DMS114 treated with DMSO at 0.1 percent for 48 hours (cell line): Measurements from ENCODE around the gene CKS1B.
"Not testable (repeated sequence)": the region's sequence is repeated elsewhere in the genome, so short reads cannot be mapped to it uniquely, and the experiment has no call there.

Experiments
- DNase-seq: peaks from one replicate; lab custom pipeline; 2025; ENCODE audit not compliant: unreplicated experiment; lab: John Stamatoyannopoulos, UW

Gene CKS1B

DNA sequence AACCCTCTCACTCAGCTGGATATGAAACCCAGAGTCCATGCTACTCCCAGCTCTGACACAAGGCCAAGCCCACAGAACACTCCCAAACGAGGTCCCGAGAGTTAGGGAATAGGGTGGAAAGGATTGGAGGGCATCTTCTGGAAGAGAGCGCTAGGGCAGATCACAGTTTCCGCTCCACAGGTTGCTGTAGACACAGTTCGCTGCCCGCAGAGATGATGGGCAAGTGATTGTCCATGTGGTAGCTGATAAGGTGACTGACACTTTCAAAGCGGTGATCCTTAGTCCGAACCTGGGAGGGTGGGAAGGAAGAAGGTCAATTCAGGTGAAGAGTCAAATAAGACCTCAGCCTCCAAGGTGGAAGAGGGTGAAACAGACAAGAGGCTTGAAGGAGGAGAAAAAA lies 10.8 kb upstream of the CKS1B start:
- no peak for DNase-seq

DNA sequence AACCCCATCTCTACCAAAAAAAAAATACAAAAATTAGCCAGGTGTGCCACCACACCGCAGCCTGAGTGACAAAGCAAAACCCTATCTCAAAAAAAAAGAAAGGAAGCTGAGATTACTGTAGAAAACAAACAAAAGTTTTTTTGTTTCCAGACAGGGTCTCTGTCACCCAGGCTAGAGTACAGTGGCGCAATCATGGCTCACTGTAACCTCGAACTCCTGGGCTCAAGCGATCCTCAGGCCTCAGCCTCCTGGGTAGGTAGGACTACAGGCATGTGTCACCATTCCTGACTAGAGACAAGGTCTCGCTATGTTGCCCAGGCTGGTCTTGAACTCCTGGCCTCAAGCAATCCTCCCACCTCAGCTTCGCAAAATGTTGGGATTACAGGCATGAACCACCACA lies 10.1 kb upstream of the CKS1B start:
- no peak for DNase-seq

DNA sequence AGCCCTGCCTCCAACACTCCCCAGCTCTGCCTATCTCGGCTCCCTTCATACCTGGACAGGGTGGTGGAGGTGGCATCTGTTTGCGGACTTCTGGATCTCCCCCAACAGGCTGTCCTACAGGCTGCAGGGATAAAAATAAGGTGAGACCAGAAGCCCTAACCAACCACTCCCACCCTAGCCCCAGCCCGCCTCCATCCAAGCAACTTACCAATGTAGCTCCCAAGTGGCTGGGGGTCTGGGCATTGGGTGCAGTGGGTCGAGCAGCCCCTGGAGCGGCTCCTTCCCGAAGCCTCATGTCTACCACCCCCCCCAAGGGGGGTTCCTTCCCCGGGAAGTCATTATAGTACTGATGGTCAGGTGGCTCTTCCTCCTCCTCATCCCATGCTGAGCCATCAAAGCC lies 8.4 kb upstream of the CKS1B start:
- DNase-seq: no peak

DNA sequence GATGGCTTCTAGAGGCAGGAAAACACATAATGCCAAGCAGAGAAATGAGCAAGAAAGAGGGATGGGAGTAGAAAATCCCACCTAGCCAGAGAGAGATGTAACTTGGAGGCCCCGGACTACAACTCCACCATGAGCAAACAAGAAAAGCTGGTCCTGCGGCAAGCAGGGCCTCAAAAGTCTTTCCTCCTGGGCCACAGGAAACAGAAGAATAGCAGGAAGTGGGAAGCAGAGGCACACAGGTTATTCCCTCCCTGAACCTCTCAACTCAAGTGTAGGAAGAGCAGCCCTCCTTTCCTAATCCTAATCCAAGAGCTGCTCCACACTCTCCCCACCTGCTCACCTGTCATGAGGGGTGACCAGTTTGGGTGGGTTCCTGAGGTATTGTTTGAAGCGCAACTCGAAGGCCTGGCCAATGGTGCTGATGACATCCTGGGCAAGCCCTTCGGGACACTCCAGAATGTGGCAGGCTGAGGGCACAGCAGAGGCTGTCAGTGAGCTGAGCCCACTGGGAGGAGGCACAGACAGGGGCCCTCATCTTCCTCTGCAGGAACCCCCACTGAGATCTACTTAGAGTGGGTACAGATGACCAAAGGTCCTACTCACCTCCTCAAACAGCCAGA lies 7.0 kb upstream of the CKS1B start:
- DNase-seq: no peak

DNA sequence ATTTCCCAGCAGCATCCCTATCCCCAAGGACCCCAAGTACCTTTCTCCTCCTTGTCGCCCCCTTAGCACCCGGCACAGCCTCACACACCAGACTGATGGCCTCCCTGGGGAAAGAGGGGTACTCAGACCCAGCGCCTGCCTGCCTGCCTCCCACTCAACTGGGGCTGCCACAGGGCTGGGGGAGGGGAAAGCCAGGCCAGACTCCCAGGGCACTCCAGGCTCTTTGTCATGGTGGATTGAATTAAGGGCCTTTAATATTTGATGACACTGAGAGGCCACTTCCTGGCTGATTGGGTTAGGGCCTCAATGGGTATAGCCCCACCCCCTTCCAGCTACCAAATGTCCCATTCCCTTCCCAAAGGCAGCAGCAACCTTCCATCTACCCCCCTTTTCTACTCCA lies 5.8 kb upstream of the CKS1B start:
- DNase-seq: no peak

DNA sequence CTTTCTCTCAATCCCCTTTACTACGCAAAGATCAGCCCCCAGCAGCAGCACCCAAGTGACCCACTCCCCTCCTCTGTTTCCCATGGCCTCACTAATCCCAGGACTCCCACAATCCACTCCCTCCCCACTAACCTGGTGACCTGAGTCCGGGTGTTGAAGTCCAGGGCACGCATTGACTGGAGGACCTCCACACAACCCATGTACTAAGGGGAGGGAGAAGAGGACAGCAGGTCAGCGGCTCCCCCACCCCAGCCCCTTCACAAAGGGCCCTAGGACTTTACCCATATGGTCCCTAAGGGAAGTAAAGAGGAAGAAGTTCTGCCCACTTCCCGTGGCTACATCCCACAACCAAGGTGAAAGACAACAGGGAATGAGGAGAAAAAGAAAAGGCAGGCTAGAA lies 5.2 kb upstream of the CKS1B start:
- DNase-seq: no peak

DNA sequence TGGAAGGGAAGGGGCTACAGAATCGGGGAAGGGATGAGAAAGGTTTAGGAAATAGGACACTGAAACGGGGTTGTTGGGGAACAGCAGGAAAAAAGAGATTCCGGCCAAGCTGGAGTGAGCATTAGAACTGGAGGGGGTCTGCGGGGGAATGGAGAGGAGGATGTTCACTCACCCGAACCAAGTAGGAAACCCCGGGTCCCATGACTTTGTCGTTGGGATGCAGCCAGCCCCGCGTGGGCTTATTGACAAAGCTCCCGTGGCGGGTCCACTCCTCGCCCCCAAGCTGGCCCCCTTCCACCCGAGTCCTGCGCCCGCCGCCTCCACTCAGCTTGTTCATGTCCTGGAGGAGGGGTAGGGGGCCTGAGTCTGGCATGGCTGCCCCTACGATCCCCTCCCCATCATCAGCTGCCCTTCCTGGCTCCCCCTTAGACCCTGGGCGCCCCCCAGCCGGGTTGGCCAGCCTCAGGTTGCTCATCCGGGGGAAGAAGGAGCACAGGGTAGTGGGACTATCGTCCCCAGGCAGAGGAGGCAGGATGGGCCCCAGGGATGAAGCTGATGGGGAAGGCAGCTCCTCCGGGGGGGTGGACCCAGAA lies 4.5 kb upstream of the CKS1B start:
- no peak for DNase-seq

DNA sequence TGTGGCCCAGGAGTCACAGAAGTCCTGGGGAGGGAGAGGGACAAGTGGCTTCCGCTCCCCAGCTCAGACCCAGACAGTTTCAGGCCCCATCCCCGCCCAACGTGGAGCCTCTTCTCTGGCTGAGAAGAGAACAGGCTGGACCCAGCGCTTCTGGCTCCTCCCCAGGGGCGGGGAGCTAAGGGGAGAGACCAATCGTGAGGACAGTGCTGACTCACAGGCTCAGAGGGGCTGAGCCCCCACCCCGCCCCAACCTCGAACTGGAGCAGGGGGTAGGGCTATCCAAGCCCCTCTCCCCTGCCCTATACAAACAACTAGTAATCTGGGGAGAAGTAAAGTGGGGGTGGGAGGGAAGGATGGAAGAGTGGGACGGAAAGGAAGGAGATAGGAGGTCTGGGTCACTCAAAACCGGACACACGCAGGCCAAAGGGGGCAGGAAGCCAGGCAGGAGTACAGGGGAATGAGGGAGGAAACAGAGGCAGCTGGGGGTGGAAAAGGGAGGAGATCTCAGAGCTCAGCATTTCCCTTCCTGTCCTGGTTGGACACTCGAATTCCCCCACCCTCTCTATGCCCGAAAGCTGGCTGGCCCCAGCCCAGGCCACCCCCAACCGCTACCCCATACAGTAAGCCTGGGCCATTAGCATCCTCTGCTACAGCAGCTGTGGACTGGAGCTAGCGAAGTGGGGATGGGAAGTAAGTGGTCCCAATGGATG lies 3.7 kb upstream of the CKS1B start, which contains the start of gene SHC1:
Gene SHC1 (minus strand): TSS at position 117 of the 710 bp plus-strand sequence. CDS start 221 bp downstream, outside the sequence.
- peak; percentile 37 for DNase-seq

DNA sequence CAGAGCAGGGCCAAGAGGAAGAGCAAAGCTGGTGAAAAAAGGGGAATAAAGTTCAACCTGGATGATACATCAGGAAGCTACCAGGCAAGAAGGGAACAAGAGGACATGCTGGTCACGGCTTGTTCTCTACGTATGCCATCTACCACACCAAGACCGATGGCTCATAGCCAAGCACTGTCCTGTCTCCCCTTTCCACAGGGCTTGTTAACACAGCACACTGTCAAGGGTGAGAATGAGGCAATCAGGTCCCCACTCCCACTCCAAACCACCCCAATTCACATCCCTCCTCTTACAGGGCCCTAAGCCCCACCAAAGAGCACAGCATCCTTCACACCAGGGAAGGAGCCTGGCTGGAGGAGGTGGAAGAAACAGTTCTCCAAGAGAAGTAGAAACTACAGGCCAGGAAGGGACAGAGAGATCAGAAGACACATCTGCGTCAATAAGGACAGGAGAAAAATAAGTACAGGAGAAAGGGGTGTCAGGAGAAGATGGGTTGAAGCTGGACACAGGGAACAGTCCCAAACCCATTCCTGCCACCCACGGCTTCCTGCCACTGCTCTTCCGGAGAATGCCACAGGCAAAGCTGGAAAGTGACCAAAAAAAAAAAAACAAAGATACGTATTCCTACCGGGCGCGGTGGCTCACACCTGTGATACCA lies 3.0 kb upstream of the CKS1B start:
- no peak for DNase-seq

DNA sequence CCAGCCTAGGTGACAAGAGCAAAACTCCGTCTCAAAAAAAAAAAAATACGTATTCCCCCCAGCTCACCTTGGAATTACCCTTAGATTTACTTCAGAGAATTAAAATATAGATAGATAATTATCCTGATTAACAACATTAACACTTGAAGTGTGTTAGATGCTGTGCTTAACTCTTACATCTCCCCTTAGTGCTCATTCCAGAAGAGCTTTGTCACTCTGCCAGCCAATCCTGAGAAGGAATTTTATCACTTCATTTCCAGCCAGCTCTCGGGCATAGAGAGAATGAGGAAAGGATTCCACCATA lies 2.3 kb upstream of the CKS1B start:
- no peak for DNase-seq

DNA sequence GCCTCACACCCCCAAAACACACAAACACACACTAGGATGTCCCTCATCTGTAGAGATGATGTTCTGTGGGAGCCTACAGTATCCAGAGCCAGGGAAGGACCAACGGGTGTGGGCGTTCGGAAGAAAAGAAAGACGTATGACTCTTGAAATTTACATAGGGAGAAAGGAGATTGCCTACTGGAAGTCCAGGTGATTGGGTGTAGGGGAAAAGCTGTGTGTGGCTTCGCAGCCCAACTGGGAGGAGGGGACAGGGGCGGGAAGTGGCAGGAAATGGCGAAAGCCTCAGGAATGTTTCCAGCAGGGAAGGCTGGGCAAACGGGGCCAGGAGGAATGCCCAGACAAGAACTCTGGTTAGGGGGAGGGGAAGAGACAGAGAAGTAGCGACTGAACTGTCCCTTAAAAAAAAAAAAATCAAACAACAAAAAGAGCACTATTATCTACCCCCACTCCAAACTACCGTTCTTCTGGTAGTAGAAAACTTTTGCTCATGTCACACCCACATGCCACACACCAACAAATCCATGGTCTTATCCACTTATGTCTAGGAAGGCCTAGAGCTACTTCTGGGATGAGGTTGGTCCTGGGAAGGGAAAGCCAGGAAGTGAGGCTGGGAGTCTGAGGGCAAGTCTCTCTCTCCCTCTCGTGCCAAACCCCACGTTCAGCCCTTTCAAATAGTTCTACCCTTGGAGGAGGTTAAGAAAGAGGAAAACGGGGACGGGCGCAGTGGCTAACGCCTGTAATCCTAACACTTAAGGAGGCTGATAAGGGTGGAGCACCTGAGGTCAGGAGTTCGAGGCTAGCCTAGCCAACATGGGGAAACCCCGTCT lies 1.8 kb upstream of the CKS1B start:
- no peak for DNase-seq

DNA sequence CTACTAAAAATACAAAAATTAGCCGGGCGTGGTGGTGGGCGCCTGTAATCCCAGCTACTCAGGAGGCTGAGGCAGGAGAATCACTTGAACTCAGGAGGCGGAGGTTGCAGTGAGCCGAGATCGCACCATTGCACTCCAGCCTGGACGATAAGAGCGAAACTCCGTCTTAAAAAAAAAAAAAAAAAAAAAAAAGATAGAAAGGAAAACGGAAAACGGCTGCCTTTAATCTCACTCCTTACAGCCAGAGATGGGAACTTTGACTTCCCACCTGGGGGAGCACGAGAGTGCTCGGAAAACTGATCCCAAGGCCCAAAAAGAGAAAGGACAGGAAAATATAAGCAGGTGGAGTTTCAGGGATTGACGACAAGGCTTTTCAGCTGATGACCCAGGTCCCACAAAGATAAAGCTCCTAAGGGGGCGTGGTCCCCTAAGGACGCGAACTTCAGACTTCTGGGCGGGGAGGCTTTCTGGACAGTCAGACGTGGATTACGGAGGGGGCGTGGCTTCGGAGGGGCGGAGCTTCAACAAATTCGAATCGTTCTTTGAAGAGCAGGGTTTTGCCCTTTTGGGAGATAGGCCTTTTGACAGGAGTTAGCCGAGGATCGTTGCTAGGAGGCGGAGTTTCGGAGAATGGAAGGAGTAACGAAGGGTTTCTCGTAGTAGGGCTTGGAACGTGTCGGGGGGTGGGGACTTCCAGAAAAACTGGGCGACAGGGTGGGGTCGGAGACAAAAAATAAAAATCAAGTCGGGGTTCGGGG lies 958 bp upstream of the CKS1B start:
- DNase-seq: peak; percentile 96

DNA sequence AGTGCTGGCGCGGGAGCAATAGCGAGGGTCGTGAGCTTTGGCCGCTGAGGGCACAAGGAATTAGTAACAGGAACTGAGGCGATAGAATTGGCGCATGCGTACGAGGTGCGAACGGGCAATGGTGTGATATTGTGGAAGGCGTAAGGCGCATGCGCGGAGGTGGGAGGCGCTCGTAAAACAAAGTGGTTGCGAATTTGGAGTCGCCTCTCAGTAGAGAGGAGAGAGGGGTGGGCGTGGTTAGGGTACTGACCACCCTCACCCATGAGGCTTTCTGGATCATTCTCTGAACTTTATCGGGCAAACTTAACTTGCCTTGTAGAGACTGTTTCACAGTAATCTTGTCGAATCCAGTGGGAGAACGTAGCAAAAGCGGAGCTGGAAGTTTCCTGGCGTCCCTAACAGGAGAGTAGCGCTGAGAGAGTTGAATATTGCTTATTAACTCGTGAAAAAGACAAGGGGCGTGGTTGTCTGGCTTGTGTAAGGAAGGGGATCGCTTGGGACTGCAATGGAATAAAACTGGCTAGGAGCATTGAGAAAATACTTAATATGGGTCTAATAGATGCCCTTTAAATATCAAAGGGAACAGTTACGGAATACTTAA lies 427 bp downstream of the CKS1B start:
- peak; percentile 100 for DNase-seq

DNA sequence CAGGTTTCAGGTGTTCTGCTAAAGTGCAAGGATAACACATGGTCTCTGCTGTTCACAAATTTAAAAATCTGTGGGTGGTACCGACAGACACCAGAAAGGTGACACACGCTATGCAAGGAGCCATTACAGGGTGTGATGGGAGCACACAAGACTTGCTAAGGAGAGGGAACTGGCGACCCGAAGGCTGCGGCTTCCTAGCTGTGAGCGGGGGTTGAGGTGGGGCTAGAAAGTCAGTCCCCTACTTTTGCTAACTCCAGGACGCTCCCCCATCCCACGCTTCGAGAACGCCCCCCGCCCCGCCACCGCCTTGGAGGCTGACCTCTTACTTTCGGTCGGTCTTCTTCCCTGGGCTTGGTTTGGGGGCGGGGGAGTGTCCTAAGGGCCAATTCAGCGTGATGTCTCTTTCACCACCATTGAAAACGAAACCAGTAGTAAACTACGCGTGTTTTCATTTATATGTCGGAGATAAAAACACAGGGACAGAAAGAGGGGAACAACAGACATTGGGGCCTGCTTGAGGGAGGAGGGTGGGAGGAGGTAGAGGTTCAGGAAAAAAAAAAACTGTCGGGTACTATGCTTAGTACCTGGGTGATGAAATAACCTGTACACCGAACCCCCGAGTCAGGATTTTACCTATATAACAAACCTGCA lies 1.1 kb downstream of the CKS1B start:
- peak; percentile 44 for DNase-seq

DNA sequence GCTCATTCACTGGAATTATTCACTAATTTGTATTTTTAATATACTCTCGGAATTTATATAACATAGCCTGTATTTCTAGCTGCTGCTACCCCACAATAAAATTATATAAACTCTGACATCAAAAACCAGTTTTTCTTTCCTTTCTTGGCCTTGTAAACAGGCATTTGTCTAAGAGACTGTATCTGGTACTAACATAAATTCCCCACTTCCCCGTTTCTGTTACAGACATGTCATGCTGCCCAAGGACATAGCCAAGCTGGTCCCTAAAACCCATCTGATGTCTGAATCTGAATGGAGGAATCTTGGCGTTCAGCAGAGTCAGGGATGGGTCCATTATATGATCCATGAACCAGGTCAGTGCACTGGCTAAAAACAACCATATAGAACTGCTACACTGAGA lies 3.3 kb downstream of the CKS1B start:
- not testable (repeated sequence) for DNase-seq

DNA sequence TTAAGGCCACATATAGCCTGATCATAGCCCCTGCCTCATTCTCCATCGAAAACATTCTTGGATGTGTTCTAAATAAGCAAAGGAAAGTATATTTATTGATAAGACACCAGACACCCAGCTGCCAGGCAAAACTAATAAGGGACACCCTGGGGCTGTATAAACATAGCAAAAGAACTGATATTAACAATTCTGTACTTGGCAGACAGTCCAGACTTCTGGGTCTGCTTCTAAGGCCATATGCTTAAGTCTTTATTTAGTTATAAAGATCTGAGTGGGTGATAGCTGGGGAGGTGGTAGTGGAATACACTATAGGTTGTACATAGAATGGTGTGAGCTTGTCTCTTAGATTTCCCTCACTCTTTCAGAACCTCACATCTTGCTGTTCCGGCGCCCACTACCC lies 3.9 kb downstream of the CKS1B start:
- no peak for DNase-seq

DNA sequence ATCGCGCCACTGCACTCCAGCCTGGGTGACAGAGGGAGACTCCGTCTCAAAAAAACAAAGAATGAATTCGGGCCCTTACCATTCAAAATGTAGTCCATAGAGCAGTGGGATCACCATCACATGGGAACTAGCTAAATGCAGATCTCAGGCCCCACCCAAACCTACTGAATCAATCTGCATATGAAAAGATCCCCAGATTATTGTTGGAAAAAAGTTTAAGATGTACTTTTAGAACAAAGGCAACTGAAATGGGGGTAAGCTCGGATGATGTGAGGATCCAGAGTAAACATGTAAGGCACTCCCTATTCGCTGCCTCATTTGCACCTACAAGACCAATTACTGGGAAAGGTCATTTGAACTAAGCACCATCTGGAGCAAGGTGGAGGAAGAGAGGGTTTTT lies 7.9 kb downstream of the CKS1B start:
- DNase-seq: no peak

DNA sequence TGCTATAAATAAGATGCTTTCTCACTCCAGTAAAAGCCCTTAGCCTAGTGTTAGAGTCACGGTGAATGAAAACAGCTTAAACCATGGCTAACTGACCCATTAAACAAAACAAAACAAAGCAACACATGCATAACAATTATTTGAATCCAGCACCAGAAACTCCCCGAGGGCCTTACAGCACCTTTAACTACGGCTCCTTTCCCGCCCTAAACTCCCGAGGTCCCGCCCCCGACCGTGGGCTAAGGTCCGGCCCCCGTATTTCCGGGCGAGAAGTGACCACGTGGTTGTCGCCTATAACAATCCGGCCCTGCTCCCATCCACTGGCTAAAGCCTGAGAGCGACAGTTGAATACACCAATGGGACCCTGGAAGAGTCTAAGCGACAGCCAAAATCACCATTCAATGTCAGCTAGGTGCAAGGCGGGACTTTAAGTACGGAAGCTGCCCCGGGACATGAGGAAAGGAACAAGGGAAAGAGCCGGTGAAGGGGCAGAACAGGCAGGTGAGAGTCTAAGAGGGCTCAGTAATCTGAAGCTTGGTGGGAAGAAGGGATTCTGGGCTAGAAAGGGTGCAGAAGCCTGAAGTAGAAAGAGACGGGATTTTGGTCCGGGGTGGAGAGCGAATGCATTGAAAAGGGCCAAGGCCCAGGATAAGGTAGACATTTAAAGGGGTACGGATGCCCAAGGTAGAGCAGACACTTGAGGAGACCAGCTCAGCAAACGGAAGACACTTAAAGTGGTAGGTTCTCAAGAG lies 8.6 kb downstream of the CKS1B start, which contains the start of gene FLAD1:
Gene FLAD1 (plus strand): TSS at position 448 of the 752 bp plus-strand sequence. CDS start 351 bp downstream, outside the sequence.
- peak; percentile 100 for DNase-seq
